ENCODE measurements around the gene KDM2B. TPM values are rescaled to one million over a fixed set of nuclear protein-coding genes. Genes with fewer than 3 reads are reported as not detected.

KDM2B gene
- polyA plus RNA-seq, 1 of the 3 experiments (the other 2 are of a cell fraction): 11.5 TPM

- POLR2A ChIA-PET: no interaction called here
- Histone ChIP-seq H3K4me3 (ENCODE audit: low read depth in 2 of 2, low read length in 1 of 2) (no peak overlapping the region), H4K20me1 (ENCODE audit: insufficient read depth) (no peaks in the 10 kb centered on the region), H3K4me2 (no peak overlapping the region), H2AFZ (ENCODE audit: low read depth) (no peak overlapping the region), H3F3A (replicated peaks; ENCODE audit: insufficient read depth) (no peaks in the 10 kb centered on the region), H3K27me3 (ENCODE audit: insufficient read depth) (no peaks in the 10 kb centered on the region), H3K79me2 (ENCODE audit: insufficient read depth) (no peaks in the 10 kb centered on the region), H3K9me3 (no peaks in the 10 kb centered on the region), H3K9me2 (no peaks in the 10 kb centered on the region), H3K4me1 (ENCODE audit: control insufficient read depth in 1 of 2, insufficient read depth in 2 of 2, low read depth in 1 of 2, low read length in 1 of 2) (peaks cover 8 to 16% of the 10 kb centered on the region in 2 experiments; a peak in 2 of 4 replicates), H3K9ac (no peak overlapping the region), H3K36me3 (replicated peaks in 1 of 2; ENCODE audit: control insufficient read depth in 1 of 2, insufficient read depth in 2 of 2, low read length in 1 of 2) (no peaks in the 10 kb centered on the region), H3K27ac (ENCODE audit: low read depth in 2 of 2, low read length in 1 of 2) (no peak overlapping the region)
- CTCF ChIA-PET: interaction anchor here (0.7 to 1.9 kb wide), 2 partner anchors 17 to 36 kb away, joined by 3 to 8 read pairs; no protein-coding TSS in a partner anchor
- TF ChIP-seq IRF3 (IDR thresholded peaks at IDR 0.05; ENCODE audit: low read depth, low read length) (no peak), MAX (IDR thresholded peaks at IDR 0.05; ENCODE audit: low read depth) (no peak), CHD2 (IDR thresholded peaks at IDR 0.05; ENCODE audit: low read length, partially characterized antibody) (no peak), NFIC (IDR thresholded peaks at IDR 0.05; ENCODE audit: borderline replicate concordance) (no peak), ZBTB33 (IDR thresholded peaks at IDR 0.05; ENCODE audit: borderline replicate concordance, low read depth) (no peak), POLR2AphosphoS5 (IDR thresholded peaks at IDR 0.05; ENCODE audit: low read depth, low read length) (no peak), YY1 (IDR thresholded peaks at IDR 0.05; ENCODE audit: low read depth) (no peak), USF2 (IDR thresholded peaks at IDR 0.05; ENCODE audit: borderline replicate concordance, low read depth, low read length) (no peak), PBX3 (IDR thresholded peaks at IDR 0.05) (no peak), FOSL2 (IDR thresholded peaks at IDR 0.05; ENCODE audit: borderline replicate concordance, low read depth) (no peak), MEF2A (IDR thresholded peaks at IDR 0.05; ENCODE audit: borderline replicate concordance, low read depth) (no peak), RCOR1 (IDR thresholded peaks at IDR 0.05; ENCODE audit: low read length) (no peak), RFX5 (IDR thresholded peaks at IDR 0.05; ENCODE audit: low read length) (no peak), TCF12 (IDR thresholded peaks at IDR 0.05) (no peak), EZH2phosphoT487 (IDR thresholded peaks at IDR 0.05; ENCODE audit: borderline replicate concordance, low read depth) (no peak)
- 83% methylated on average over 12 of the region's 13 CpGs for WGBS (ENCODE audit: low lambda C conversion rate)
- no peak for DNase-seq
Measured at GRCh38 chr12:121535150-121536053, 45.4 kb downstream of the KDM2B start.

Data from SK-N-SH (cell line).